ENCODE measurements around the gene MAPK14.

- TF ChIP-seq CTCF (IDR thresholded peaks at IDR 0.05; ENCODE audit: insufficient read depth, low read length) = no peak
- no peak for TF ChIP-seq POLR2AphosphoS5 (IDR thresholded peaks at IDR 0.05; ENCODE audit: low read depth)
- TF ChIP-seq REST (IDR thresholded peaks at IDR 0.05; ENCODE audit: insufficient replicate concordance, low read depth) = no peak
- no peak for TF ChIP-seq SPI1 (IDR thresholded peaks at IDR 0.05; ENCODE audit: borderline replicate concordance, low read depth)
- no peak for TF ChIP-seq GABPA (IDR thresholded peaks at IDR 0.05; ENCODE audit: low read depth)
Observed at GRCh38 chr6:36050305-36050704, 22.7 kb downstream of the MAPK14 start.
